Measurements from ENCODE around the gene RBM48. TPM values are rescaled to one million over a fixed set of nuclear protein-coding genes. Genes with fewer than 3 reads are reported as not detected.

RBM48 gene
- total RNA-seq, 1 donor from 2014 or later, result 22.8 TPM

DNA sequence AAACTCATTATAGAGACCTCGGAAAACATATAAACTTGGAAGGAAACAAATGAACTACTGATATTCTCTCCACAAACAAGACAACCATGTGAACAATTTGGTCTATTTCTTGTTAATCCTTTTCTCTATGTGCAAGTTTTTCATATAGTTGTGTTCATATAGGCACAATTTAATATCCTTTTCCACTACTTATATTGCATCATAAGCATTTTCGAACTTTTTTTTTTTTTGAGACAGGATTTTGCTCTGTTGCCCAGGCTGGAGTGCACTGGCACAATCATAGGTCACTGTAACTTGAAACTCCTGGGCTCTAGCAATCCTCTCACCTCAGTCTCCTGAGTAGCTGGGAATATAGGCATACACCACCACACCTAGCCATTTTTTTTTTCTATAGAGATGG, 5.5 kb upstream of the RBM48 start:
- H3F3A ChIP-seq (ENCODE audit: low read depth), result peaks cover 4% of the 10 kb centered on the region
- H4K20me1 ChIP-seq (ENCODE audit: low read depth), result peaks cover 5% of the 10 kb centered on the region
- Mint-ChIP-seq H3K27ac (no peak overlapping the region), H3K9me3 (no peaks in the 10 kb centered on the region), H3K4me1 (peaks cover 11% of the 10 kb centered on the region), H3K36me3 (peaks cover 3% of the 10 kb centered on the region), H3K4me3 (no peak overlapping the region), H3K27me3 (ENCODE audit: insufficient read depth, low read depth) (no peaks in the 10 kb centered on the region)
- no peak overlapping the region for H3K27ac ChIP-seq
- H3K4me1 ChIP-seq, result peaks cover 8% of the 10 kb centered on the region
- no peak for TF ChIP-seq EZH2 (IDR thresholded peaks at IDR 0.05)
- TF ChIP-seq, protein P1, sequence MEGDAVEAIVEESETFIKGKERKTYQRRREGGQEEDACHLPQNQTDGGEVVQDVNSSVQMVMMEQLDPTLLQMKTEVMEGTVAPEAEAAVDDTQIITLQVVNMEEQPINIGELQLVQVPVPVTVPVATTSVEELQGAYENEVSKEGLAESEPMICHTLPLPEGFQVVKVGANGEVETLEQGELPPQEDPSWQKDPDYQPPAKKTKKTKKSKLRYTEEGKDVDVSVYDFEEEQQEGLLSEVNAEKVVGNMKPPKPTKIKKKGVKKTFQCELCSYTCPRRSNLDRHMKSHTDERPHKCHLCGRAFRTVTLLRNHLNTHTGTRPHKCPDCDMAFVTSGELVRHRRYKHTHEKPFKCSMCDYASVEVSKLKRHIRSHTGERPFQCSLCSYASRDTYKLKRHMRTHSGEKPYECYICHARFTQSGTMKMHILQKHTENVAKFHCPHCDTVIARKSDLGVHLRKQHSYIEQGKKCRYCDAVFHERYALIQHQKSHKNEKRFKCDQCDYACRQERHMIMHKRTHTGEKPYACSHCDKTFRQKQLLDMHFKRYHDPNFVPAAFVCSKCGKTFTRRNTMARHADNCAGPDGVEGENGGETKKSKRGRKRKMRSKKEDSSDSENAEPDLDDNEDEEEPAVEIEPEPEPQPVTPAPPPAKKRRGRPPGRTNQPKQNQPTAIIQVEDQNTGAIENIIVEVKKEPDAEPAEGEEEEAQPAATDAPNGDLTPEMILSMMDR (IDR thresholded peaks at IDR 0.05), result no peak
- no peak for TF ChIP-seq EZH2phosphoT487 (IDR thresholded peaks at IDR 0.05)
- no peak overlapping the region for H3K4me3 ChIP-seq
- H3K4me2 ChIP-seq, result no peak overlapping the region
- peaks cover 58% of the 10 kb centered on the region for H3K79me2 ChIP-seq (ENCODE audit: low read depth)
- no peaks in the 10 kb centered on the region for H3K9me3 ChIP-seq (ENCODE audit: low read depth)
- no peak overlapping the region for H2AFZ ChIP-seq (replicated peaks)
- no peak overlapping the region for H3K9ac ChIP-seq
- no peaks in the 10 kb centered on the region for H3K27me3 ChIP-seq
- peaks cover 3% of the 10 kb centered on the region for H3K36me3 ChIP-seq
- no peak for DNase-seq (ENCODE audit: low spot score)

DNA sequence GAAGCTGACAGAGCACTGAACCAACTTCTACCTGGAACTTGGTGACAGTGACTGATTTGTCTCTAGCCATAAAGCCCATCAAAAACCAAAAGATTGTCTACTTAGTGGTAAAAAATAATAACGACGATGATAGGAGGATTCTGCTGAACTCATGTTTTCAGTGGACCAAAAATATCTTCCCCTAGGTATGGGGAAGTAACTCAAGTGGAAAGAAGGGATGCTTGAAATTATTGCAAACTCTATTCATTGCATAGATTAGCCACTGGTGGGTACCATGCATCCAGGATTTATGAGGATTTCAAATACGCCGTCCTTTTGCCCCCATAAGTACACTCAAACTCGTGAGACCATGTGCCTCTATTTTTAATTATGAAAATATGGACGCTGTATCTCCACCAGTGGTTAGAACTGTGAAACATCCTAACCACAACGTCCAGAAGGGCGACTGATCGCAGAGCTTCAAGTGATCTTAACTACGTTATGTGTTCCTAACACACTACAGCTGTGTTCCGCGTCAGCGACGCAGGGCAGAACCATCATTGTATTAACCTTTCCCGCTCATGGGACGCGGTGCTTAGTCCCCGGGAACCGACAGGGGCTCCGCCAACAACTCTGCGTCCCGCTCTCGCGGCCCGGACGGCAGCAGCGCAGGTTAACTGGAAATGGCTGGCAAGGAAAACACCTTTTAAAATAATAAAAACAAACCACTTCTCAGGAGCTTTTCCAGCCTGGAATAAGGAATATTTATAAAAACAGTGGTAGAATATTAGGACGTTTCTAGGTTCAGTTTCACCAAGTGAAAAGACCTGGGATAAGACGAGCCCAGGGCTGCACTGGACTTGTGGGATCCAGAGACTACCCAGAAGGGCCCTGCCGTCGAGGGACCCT, 1.1 kb upstream of the RBM48 start:
- peak overlapping the region; percentile 41 for H3K9ac ChIP-seq
- DNase-seq (ENCODE audit: low spot score), result peak; percentile 80
- Mint-ChIP-seq H3K27me3 (ENCODE audit: insufficient read depth, low read depth) (no peaks in the 10 kb centered on the region), H3K4me1 (peaks cover 19% of the 10 kb centered on the region), H3K27ac (peak overlapping the region; percentile 55), H3K4me3 (peak overlapping the region; percentile 99), H3K36me3 (no peaks in the 10 kb centered on the region), H3K9me3 (no peaks in the 10 kb centered on the region)
- no peaks in the 10 kb centered on the region for H3K27me3 ChIP-seq
- peaks cover 5% of the 10 kb centered on the region for H4K20me1 ChIP-seq (ENCODE audit: low read depth)
- peak overlapping the region; percentile 9 for H3K27ac ChIP-seq
- no peaks in the 10 kb centered on the region for H3K9me3 ChIP-seq (ENCODE audit: low read depth)
- TF ChIP-seq, protein P1 (IDR thresholded peaks at IDR 0.05), result peak; percentile 27
- TF ChIP-seq EZH2phosphoT487 (IDR thresholded peaks at IDR 0.05) (no peak), EZH2 (IDR thresholded peaks at IDR 0.05) (peak; percentile 12)
- peaks cover 67% of the 10 kb centered on the region for H3K79me2 ChIP-seq (ENCODE audit: low read depth)
- H3F3A ChIP-seq (ENCODE audit: low read depth), result peaks cover 5% of the 10 kb centered on the region
- H3K4me1 ChIP-seq, result peaks cover 14% of the 10 kb centered on the region
- peak overlapping the region; percentile 88 for H3K4me3 ChIP-seq
- H3K4me2 ChIP-seq, result peak overlapping the region; percentile 86
- H3K36me3 ChIP-seq, result no peaks in the 10 kb centered on the region
- peak overlapping the region; percentile 87 for H2AFZ ChIP-seq (replicated peaks)

DNA sequence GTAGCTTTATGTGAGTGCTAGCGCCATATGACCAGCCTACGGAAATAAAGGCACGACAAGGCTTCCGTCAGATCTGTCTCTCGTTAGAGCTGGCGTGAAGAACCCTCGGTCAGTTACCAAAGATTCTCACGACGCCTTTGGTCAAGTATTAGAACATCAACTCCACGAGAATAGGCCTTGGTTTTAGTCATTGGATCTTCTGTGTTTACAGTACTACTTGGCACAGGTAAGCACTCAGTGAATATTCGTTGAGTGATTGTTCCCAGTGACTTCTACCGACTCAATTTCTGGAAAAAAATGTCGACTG, 316 bp downstream of the RBM48 start:
- peaks cover 1% of the 10 kb centered on the region for H3K36me3 Mint-ChIP-seq
- no peaks in the 10 kb centered on the region for H3K9me3 Mint-ChIP-seq
- Histone ChIP-seq H3K27me3 (no peaks in the 10 kb centered on the region), H3K4me2 (peak overlapping the region; percentile 94), H3K4me3 (peak overlapping the region; percentile 88), H3K36me3 (peaks cover 10% of the 10 kb centered on the region), H3K9ac (peak overlapping the region; percentile 76), H3K4me1 (peaks cover 14% of the 10 kb centered on the region), H3K27ac (peak overlapping the region; percentile 67), H3F3A (ENCODE audit: low read depth) (peaks cover 5% of the 10 kb centered on the region), H4K20me1 (ENCODE audit: low read depth) (peaks cover 5% of the 10 kb centered on the region), H2AFZ (replicated peaks) (peak overlapping the region; percentile 96), H3K9me3 (ENCODE audit: low read depth) (no peaks in the 10 kb centered on the region), H3K79me2 (ENCODE audit: low read depth) (peaks cover 56% of the 10 kb centered on the region)
- H3K27me3 Mint-ChIP-seq (ENCODE audit: insufficient read depth, low read depth), result no peaks in the 10 kb centered on the region
- TF ChIP-seq EZH2phosphoT487 (IDR thresholded peaks at IDR 0.05), result no peak
- TF ChIP-seq, protein P1 (IDR thresholded peaks at IDR 0.05), result no peak
- TF ChIP-seq EZH2 (IDR thresholded peaks at IDR 0.05), result no peak
- H3K4me3 Mint-ChIP-seq, result peak overlapping the region; percentile 99
- peak overlapping the region; percentile 96 for H3K27ac Mint-ChIP-seq
- peaks cover 19% of the 10 kb centered on the region for H3K4me1 Mint-ChIP-seq
- DNase-seq (ENCODE audit: low spot score), result no peak

Measured in neural progenitor cell (in vitro differentiated cells).